Embryonic facial prominence (tissue), 1 donor: Measurements from ENCODE around the gene DTNBP1.
"Not testable (repeated sequence)": the region's sequence is repeated elsewhere in the genome, so short reads cannot be mapped to it uniquely, and the experiment has no call there.

Experiments used
- DNase-seq: peaks from one replicate; pipeline ENCODE4 v3.0.0-alpha.2; 2016; ENCODE audit errors: extremely low spot score

DTNBP1 gene

DNA sequence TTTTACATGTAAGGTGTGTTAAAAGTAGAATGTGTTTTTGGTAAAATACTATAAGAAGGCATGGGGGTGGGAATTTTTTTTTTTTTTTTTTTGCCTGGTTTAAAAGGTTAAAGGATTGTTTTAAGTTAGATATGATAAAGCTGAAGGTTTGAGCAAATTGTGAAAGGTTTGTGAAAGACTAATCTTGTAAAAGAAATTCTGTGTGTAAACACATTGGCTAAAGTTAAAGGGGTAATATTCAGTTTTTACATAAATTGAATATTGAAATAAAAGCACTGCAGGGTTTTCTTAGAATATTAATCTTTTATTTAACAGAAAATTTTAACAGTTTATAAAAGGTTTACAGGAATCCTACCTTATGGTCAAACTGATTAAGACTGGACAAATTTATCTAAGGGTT, 105.7 kb downstream of the DTNBP1 start:
- no peak for DNase-seq

DNA sequence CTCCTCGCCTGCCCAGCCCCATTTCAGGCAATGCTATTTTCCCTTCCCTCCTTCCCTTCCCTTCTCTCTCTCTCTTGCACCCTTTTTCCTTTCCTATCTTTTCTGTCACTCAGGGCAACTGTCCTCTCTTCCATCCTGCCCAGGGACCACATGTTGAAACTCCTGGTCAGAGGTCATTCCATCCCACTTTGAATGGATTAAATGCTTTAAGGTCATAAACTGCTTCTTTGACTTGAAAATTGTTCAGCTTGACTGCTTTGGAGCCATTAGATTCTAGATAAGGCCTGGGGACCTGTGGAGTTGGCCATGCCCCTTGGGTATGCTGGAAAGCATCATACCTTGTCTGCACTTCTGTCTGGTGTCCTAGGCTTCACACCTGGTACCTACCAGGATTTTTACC, 106.1 kb downstream of the DTNBP1 start:
- DNase-seq, result no peak

DNA sequence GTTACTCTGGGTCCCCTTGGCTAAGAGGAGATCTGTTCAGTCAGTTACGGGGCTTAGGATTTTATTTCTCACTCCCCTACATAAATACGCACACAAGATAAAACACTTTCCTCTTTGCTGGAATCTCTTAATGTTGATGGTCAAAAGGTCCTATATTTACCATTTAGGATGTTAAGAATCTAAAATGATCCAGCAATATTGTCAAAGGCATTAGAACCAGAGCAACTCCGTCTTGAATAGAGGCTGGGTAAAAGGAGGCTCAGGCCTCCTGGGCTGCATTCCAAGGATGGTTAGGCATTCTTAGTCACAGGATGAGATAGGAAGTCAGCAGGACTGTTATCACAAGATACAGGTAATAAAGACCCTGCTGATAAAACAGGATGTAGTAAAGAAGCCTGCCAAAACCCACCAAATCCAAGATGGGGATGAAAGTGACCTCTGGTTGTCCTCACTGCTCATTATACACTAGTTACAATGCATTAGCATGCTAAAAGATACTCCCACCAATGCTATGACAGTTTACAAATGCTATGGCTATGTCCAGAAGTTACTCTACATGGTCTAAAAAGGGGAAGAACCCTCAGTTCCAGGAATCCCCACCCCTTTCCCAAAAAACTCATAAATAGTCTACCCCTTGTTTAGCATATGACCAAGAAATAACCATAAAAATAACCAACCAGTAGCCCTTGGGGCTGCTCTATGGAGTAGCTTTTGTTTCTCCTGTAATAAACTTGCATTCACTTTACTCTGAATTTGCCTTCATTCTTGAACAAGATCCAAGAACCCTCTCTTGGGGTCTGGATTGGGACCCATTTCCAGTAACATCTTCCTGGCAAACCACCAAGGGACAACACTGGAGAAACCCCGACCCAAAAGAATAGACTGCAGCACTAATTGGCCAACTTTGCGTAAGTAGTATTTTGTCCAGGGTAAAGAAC, 107.5 kb downstream of the DTNBP1 start:
- no peak for DNase-seq

DNA sequence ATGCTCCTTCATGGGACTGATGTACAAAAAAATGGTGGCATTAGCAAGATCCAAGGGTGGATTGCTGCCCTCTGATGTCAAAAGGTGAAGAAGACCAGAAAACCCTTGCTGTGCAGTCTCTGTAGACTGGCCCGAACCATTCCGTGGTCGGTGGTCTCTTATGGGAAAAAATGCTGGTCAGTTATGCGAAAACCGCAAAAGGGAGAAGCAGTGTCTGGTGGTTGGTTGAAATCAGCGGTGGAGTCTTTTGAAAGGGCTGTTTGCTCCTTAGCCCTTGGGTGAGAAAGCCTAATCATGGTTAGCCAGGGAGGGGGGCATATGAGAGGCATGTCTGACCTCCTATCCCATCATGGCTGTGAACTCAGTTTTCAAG, 108.1 kb downstream of the DTNBP1 start:
- DNase-seq, result no peak

DNA sequence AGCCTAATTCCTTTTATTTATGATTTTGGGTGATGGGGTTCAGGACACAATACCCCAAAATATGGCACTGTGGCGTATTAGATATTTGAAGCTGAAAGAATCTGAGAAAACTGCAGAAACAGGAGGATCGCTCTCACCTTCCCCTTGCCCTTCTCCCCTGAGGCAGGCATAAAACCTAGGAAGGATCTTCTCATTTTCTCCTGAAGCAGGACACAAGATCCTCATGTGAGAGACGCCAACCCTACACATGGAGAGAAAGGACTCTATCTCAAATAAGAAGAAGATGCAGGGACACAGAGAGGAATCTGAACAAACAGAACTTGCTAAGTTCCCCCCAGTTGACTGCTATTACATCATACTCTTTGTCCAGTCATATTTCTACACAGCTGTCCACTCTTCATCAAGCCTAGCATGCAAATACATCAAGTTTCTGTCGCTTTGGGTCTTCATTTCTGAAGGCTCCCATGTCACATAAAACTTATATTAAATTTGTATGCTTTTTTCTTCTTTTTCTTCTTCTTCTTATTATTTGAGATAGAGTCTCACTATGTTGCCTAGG, 109.0 kb downstream of the DTNBP1 start:
- DNase-seq, result no peak

DNA sequence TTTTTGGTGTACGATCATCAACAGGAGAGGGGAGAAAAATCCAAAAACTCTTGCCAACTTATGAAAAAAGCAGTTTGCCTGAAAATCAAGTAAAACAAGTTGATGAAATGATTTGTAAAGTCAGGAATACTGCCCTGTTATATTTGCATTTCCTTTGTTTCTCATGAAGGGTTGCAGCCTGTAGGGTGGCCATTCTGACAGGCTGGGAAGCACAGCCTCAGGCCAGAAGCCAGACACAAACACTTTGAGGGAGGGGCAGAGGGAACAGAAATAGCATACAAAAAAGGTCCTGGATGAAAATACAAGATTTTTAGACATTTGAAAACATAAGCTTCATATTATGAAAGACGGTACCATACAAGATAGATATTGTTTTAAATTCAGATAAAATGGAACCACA, 109.8 kb downstream of the DTNBP1 start:
- DNase-seq, result no peak

DNA sequence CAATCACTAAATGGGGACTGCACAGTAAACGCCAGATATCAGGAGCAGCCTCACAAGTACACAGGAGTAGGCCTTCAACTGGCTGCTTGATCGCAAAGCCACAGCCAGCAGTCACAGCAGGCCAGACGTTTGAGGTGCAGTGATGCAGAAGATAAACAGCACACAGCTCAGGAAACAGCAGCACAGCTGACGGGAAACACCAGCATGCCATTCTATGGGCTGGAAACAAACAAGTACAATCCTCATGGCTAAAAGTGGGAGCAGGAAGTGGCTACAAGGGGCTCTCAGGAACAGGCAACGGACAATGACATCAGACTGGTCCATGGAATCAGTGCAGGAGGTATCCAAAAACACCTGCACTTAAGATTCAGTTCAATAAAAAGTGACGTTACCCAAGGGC, 111.0 kb downstream of the DTNBP1 start:
- DNase-seq, result no peak

DNA sequence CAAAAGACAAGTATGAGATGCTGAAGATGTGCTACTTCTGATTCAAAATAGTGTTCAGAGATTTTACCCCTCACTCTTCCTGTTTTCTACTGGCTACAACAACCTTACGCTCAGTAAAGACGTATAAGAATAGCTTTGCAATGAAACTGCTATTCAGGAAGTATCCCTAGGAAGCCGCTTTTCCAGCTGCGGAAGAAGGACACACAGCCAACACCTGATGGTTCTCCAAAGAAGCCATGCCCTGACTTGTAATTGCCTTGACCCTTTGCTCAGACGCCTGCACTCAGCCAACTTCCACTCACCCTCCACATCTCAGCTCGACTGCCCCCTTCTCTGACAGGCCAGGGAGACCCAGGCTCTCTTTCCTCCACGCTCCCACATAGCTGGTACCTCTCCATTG, 111.6 kb downstream of the DTNBP1 start:
- DNase-seq, result no peak

DNA sequence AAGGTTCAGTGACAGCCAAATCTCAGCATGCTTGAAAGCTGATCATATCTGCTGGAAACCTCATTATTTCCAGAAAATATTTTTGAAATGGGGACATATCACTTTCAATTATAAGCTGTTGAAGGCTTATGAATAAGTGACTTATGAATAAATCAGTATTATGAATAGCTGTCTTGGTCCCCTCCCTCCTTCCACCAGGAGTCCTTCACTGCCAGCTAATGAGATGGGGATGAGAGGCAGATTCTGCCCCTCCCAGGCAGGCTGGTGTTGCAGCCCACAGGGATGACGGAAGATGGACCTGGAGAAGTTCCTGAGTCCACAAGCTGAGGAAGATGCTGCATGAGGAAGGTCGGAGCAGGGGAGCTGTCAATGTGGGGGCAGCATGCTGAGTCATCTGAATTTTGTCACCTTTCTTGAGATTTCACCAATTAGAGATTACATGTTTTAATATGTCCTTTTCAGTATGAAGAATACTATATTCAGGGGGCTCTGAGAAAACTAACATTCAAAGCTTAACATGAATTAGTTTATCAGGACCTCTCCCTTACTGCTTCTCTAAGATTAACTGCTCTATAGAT, 112.2 kb downstream of the DTNBP1 start:
- no peak for DNase-seq

DNA sequence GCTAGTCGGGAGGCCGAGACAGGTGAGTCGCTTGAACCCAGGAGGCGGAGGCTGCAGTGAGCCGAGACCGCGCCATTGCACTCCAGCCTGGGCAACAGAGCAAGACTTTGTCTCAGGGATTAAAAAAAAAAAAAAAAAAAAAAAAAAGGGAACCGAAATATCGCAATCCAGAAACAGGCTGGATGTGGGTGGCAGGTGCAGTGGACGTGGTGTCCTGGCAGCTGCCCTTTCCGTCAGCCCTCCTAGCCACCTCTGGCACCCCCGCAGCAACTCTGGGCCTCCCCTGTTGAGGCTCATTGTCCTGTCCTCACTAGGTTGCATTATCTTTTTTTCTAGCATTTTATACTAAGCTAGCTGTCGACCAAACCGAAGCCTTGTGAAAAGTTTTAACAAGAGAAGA, 113.5 kb downstream of the DTNBP1 start:
- no peak for DNase-seq

DNA sequence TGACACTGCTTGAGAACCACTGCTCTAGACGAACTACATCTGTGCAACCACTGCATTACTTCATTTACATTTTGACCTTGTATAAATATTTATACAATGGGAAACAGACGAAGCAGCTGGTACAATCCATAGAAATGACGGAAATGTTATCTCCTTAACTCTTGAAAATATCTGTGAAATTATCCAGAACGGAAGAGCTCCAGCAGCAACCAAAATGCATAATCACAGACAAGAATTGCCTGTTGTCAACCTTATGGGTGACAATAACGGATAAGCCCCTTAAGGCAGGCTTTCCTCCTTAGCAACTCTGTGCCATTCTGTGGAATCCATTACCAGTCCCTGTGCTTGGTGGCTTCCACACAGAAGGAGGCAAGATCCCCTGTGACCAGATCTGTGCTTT, 115.4 kb downstream of the DTNBP1 start:
- no peak for DNase-seq

DNA sequence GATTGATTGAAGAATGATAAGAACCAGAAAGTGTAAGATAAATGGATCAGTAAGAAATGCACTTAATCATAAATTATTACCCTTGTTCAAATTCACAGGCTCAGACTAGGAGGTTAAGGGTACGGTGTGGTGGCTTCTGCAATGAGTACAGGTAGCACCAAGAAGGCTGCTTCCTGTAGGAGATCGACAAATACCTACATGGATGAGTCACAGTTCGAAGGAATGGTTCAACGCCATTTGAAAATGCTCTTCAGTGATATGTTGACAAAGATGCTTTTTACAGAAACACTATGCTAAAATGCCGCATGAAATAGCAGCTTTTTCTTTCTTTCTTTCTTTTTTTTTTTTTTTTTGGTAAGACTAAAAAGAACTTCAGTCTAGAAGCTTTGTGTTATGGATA, 116.2 kb downstream of the DTNBP1 start:
- DNase-seq, result no peak

DNA sequence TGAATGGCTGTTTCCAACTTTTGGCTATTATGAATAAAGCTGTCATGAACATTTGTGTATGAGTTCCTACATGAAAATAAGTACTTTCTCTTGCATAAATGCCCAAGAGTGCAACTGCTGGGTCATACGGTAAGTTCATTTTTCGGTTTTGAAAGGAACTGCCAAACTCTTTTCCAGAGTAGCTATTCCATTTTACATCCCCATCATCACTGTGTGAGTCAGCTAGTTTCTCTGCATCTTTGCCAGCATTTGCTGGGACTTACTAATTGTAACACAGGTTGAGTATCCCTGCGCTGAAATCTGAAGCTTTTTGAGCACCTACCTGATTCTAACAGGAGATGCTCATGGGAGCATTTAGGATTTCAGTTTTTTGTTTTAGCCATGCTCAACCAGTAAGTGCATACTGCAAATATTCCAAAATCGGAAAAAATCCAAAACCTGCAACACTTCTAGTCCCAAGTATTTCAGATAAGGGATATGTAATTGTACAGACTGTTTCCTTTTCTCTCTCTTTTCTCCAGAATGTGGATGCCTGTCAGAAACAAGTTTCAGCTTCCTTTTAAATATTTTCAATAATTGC, 118.4 kb downstream of the DTNBP1 start:
- no peak for DNase-seq

DNA sequence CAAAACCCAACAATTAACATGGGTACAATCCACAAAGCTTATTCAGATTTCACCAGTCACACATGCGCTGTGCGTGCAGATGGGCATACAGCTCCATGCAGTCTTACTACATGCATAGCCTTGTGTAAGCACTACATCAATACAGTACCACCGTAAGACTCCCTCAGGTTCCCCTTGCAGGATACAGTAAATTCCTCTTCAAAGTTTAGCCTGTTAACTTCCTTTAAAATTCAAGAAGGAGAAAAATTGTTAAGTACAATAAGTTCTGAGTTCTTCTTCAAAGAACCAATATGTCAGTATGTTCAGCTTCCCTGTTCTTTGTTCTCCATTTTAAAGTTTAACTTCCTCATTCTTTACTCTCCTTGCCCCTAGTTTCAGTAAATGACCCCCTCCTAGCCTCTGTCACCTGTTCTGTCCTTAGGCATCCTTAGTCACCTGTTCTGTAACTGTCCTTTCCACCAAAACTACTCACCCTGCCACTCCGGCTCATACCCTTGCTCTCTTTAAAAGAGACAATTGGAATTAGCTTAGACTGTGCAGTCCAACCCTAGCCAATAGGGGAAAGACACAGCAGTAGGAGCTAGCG, 119.4 kb downstream of the DTNBP1 start:
- DNase-seq, result not testable (repeated sequence)

DNA sequence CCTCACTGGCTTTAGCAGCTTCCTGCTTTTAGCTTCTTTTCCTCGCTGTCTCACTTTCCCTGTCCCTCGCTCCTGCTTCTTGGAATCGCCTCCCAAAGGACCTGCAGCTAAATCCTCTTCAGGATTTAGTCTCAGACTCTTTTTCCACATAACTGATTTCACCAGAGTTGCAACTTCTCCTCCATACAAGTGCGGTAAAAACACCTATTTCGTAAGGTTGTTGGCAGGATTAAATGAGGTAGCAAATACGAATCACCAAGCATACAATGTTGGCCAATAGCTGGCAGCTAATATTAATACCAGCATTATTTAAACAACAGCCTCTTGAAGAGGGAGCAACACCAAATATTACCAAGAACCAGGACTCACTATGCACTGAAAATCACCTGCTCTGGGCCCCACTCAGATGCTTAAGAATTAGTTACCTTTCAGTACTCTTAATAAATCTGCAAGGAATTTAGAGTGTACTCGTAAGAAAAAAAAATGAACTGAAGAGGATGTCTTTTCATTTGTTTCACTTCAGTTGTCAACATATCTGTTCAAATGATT, 123.0 kb downstream of the DTNBP1 start:
- DNase-seq, result no peak

DNA sequence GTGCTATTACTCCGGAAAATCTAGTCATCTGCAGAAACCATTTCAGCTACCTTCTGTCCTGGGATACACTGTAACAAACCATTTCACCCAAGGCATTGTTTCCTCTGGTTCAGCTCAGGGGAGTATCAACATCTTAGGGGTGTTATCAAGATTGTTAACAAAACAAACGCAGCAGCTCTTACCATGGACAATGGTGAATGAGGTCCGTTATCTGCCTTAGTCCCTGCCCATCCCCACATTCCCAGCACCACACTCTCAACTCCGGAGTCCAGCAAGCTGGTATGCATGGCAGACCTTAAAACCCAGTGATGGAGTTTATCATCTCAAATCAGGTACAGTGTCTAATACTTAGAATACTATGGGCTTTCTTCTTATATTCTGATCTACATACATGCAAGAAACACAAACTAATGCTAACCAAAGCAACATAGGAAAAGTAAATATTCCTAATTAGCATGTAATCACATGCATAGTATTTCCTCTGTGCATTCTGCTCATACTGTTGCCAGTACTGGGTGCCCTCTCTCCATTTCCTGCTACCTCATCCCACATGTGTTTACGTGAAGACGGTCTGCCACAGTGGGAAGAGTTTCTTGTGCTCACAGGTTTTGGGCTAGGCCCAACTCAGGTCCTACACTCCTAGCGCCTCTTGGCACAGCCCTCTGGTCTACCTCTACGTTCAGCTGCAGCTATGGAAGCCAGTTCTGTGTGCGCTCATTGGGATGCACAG, 123.9 kb downstream of the DTNBP1 start:
- DNase-seq, result no peak

DNA sequence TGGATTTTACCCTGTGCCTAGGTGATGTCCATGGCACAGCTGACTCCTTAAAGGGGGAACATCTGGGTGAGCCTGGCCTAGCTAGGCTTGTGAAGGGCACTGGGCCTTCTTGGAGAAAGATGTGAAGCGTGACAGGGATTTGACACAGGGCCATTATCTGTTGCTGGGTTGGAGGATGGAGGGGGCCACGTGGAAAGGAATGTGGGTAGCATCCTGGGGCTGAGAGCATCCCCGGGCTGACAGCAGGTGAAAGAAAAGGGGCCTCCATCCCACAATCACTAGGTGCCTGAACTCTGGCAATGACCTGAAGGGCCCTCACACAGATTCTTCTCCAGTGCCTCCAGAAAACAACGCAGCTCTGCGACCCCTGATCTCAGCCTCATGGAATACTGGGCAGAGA, 124.7 kb downstream of the DTNBP1 start:
- no peak for DNase-seq

DNA sequence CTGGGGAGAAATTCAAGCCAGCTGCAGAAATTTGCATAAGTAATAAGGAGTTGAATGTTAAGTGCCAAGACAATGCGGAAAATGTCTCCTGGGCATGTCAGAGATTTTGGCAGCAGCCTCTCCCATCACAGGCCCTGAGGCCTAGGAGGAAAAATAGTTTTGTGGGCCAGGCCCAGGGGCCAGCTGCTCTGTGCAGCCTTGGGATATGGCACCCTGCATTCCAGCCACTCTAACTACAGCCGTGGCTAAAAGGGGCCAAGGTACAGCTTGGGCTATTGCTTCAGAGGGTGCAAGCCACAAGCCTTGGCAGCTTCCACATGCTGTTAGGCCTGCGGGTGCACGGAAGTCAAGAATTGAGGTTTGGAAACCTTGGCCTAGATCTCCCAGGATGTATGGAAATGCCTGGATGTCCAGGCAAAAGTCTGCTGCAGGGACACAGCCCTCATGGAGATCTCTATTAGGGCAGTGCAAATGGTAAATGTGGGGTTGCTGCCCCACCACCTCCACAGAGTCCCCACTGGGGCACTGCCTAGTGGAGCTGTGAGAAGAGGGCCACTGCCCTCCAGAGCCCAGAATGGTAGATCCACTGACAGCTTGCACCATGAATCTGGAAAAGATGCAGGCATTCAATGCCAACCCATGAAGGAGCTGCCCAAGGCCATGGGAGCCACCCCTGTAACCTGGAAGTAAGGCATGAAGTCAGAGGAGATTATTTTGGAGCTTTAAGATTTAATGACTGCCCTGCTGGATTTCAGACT, 126.5 kb downstream of the DTNBP1 start:
- no peak for DNase-seq

DNA sequence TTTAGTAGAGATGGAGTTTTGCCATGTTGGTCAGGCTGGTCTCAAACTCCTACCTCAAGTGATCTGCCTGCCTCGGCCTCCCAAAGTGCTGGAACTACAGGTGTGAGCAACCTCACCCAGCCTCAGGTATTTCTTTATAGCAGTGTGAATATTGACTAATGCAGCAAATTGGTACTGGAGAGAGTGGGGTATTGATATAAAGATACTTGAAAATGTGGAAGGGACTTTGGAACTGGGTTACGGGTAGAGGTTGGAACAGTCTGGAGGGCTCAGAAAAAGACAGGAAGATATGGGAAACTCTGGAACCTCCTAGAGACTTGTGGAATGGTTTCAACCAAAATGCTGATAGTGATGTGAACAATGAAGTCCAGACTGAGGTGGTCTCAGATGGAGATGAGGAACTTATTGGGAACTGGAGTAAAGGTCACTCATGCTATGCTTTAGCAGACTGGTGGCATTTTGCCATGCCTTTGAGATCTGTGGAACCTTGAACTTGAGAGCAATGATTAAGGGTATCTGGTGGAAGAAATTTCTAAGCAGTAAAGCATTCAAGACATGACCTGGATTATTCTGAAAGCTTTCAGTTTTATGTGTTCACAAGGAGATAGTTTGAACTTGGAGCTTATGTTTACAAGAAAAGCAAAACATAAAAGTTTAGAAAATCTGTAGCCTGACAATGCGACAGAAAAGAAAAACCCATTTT, 127.2 kb downstream of the DTNBP1 start:
- no peak for DNase-seq

DNA sequence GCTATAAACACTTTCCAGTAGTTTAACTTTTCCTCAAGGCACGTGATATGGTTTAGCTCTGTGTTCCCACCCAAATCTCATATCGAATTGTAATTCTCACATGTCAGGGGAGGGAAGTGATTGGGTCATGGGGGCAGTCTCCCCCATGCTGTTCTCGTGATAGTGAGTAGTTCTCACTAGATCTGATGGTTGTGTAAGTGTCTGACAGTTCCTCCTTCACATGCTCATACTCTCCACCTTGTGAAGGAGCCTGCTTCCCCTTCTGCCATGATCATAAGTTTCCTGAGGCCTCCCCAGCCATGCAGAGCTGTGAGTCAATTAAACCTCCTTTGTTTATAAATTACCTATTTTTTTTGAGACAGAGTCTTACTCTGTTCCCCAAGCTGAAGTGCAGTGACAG, 127.9 kb downstream of the DTNBP1 start:
- no peak for DNase-seq
